NCI-H146 (cell line): ENCODE data around the gene CAP2.
"Not testable (repeated sequence)": the region's sequence is repeated elsewhere in the genome, so short reads cannot be mapped to it uniquely, and the experiment has no call there.

Source experiments
- DNase-seq: peaks from one replicate; lab custom pipeline; 2025; lab: John Stamatoyannopoulos, UW

CAP2 gene

DNA sequence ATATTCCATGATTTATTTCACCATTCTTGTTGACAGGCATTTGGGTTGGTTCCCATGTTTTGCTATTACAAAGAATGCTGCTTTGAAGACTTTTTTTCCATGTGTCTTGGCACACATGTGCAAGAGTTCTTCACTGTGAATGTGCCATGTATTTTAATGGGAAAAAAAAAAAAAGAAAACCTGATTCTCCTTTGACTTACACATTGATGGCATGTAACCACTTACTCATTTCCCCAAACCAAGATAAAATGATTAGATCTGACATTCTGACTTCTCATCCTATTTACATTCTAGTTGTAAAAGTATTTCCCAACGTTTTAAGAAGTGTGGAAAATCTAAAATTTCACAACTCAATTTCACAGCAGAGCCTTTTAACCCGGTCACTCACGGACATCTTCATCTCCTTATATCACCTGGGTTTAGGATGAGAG, 4.4 kb downstream of the CAP2 start:
- DNase-seq = no peak

DNA sequence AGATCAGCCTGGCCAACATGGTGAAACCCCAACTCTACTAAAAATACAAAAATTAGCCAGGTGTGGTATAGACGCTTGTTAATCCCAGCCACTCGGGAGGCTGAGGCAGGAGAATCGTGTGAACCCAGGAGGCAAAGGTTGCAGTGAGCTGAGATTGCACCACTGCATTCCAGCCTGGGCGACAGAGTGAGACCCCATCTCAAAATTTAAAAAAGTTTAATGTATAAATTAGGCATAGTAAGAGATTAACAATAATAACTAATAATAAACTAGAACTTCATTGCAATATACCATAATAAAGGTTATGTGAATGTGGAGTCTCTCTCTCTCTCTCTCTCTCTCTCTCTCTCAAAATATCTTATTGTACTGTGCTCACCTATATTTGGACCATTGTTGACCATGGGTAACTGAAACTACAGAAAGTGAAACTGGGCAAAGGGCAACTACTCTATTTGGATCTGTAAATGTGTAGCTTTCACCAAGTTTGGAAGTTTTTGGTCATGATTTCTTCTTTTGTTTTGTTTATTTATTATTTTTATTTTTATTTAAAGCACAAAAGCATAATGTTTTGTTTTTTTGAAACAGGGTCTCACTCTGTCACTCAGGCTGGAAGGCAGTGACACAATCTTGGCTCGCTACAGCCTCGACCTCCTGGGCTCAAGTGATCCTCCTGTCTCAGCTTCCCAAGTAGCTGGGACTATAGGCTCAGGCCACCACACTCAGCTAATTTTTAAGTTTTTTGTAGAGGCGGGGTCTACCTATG, 12.0 kb downstream of the CAP2 start:
- DNase-seq = not testable (repeated sequence)

GRCh38 chr6:17405944-17406245, 12.5 kb downstream of the CAP2 start:
- DNase-seq = no peak

GRCh38 chr6:17408081-17408480, 14.7 kb downstream of the CAP2 start:
- DNase-seq = no peak

DNA sequence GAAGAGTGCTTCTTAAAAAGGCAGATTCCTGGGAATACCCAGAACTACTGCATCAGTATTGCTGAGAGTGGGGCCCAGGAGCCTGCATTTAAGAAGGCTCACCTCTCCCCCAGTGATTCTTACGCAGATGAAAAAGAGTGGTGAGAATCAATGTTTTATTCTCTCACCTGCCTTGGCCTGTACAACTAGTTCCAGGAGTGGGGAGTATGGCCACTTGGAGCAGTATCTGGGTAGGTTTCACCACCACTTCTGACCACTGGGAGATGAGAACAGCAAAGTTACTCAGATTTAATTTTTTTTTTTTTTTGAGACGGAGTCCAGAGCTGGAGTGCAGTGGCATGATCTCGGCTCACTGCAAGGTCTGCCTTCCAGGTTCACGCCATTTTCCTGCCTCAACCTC, 16.9 kb downstream of the CAP2 start:
- DNase-seq = no peak

- no peak for DNase-seq
Measured at GRCh38 chr6:17413313-17413750, 19.9 kb downstream of the CAP2 start.

- not testable (repeated sequence) for DNase-seq
Measured at GRCh38 chr6:17414395-17414794, 21.0 kb downstream of the CAP2 start.

DNA sequence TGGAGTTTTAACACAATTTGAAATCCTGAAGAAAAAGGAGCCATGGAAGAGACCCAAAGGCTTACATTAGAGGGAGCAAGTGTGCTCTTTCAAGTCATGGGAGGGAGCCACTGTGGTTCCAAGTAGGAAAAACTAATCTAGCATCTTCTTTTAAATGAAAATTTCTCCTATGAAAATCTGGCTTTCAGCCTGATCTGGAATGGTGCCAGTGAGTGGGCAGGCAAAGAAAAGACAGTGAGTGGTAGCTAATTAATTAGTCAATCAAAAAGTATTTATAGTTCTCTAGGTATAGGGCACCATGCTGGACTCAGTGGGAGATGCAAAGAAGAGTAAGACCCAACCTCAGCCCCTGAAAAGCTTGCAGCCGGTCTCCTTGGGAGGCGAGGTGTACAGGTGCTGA, 21.9 kb downstream of the CAP2 start:
- peak; percentile 82 for DNase-seq

GRCh38 chr6:17416806-17417205, 23.4 kb downstream of the CAP2 start:
- DNase-seq = no peak

GRCh38 chr6:17417817-17418216, 24.4 kb downstream of the CAP2 start:
- DNase-seq = no peak

DNA sequence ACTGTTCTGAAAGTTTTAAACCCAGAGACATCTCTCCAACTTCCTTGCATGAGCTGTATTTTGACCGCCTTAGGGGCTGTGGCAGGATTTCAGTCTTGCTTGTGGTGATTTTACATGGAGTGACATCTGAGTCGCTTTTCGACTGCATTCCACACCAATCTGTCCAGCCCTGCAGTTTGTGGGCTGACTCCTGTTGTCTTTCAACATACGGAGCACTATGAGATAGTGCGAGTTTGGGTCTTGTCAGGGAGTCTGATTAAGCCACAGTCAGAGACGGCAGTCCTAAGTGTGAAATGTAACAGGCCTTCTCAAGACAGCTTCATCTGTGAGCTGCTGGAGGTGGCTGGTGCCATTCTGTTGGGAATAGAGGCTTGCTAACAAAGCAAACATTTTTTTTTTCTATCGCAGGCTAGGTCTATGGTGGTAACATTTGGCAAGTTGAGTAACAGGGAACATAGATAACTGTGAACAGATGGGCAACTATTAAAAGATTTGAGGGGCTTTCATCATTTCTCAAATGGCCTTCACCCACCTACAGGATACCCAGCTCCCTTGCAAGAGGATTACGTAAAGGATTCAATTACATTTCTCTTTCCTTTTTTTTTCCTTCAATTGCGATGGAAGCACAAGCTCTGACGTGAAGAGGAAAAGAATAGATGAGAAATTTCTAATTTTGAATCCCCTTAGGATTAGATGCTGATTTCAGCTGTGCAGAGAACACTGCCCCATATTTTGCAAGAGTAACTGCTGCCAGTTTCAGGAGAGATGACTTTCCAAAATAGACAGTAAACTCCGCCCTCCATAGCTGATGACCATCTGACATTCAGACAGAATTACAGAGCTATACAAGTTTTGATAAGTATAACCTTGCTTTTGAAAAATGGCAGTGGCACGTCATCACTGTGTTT, 25.1 kb downstream of the CAP2 start:
- no peak for DNase-seq

DNA sequence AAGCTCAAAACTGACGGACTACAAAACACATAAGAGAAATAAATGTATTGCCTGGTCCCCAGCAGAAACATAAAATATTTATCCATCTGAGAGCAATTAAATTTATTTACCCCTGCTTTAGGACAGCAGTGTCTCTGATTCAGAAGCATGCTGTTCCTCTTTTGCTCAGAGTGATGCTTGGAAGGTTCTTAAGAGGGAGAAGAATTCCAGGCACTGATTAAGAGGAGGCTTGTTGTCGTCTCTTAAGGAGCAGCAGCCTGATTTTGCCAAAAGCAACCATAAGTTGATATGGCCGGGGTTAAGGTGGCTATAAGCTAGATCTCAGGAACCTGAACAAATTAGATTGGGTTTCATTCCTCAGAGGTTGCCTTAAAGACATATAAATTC, 25.8 kb downstream of the CAP2 start:
- no peak for DNase-seq

GRCh38 chr6:17420368-17420767, 27.0 kb downstream of the CAP2 start:
- DNase-seq = no peak

DNA sequence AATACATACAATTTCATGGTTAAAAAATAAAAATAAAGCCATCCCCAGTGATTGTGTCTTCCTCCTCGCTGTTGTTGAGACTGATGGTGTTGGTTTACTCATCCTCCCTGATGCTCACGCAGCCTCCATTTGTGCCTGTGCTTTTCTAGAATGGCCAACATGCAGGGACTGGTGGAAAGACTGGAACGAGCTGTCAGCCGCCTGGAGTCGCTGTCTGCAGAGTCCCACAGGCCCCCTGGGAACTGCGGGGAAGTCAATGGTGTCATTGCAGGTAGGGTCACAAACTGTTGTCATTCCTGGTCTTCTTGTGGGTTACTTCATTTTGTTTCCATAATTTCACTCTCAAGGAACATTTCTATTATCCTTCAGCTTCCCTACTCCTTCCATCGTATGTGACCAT, 28.0 kb downstream of the CAP2 start:
- no peak for DNase-seq

GRCh38 chr6:17423026-17423425, 29.6 kb downstream of the CAP2 start:
- no peak for DNase-seq

DNA sequence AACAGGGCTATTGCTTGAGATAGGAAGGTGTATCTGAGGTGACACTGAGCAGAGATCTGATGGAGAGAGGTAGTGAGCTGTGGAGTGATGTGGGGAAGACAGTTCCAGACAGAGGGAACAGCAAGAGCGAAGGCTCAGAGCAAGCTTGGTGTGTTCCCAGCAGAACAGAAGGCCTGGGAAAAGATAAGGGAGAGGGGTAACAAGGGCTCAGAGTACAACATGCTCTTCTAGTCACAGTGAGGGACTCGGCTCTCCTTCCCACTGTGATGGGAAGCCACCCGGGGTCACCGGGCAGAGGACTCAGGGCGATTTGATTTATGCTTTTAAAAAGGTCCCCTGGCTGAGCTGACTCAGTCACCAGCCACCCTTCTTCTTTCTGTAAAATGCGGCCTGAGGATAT, 33.7 kb downstream of the CAP2 start:
- DNase-seq = no peak

- DNase-seq = no peak
Measured at GRCh38 chr6:17427617-17428016, 34.2 kb downstream of the CAP2 start.

DNA sequence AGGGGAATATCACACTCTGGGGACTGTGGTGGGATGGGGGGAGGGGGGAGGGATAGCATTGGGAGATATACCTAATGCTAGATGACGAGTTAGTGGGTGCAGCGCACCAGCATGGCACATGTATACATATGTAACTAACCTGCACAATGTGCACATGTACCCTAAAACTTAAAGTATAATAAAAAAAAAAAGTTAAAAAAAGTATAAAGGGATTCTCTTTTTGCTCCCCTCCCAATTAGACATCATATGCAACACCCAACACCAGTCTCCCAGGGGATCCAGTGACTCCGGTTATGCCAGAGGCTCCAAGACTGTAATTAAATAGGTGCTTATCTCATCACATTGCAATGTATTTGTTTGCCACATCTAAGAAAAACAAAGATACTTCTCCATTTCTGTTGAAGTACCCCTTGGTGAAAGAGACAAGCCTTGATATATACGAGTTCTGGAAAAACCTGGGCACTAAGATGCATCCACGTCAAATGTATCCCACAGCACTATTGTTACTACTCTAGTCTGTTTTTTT, 35.3 kb downstream of the CAP2 start:
- not testable (repeated sequence) for DNase-seq

- peak; percentile 29 for DNase-seq
Measured at GRCh38 chr6:17429383-17430061, 36.1 kb downstream of the CAP2 start.

- DNase-seq = no peak
Measured at GRCh38 chr6:17431581-17431980, 38.2 kb downstream of the CAP2 start.

DNA sequence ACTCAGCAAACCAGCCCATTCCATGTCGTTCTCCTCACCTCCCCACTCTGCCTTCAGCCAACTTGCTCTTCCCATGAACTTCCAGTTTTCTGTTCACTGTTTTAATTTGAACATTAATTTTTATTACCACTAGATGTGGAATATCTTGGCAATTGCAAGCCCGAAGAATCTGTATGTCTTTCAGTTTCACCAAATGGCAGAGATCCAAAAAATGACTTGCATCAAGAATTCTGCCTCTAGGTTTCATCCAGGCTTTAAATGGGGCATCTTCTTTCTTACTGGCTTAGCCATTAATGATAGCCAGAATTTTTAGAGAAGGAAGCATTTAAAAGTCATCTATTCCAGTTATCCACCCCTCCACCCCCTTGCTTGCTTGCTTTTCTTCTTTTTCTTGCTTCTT, 39.0 kb downstream of the CAP2 start:
- DNase-seq = no peak

DNA sequence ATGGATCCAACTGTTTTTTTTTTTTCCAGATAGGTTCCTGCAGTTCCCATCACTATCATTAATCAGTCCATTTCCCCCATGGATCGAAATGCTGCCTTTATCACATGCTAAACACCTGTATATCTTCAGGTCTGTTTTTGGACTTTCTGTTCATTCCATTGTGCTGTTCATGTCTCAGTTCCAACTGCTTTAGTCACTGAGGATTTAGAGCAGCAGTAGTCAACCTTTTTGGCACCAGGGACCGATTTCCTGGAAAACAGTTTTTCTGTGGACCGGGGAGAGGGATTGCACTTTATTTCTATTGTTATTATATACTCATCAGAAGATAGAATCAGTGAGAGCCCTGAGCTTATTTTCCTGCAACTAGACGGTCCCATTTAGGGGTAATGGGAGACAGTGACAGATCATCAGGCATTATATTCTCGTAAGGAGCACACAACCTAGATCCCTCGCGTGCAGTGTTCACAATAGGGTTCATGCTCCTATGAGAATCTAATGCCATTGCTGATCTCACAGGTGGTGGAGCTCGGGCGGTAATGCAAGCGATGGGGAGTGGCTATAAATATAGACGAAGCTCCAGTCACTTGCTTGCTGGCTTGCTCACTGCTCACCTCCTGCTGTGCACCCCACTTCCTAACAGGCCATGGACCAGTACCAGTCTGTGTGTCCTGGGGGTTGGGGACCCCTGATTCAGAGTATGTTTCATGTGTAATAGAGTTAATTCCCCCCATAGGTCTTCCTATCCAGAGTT, 46.0 kb downstream of the CAP2 start:
- DNase-seq = no peak
